Placental epithelial cell (primary cell): ENCODE data around the gene SRGN. TPM values are rescaled to one million over a fixed set of nuclear protein-coding genes. Genes with fewer than 3 reads are reported as not detected.

Source experiments
- small RNA-seq: library from RNA; depleted of rRNA; stranded (forward); fragments of <200 nt; gene quantifications from one replicate; pipeline ENCODE3, GENCODE V24; 2012
- total RNA-seq: library from RNA; depleted of rRNA; stranded (reverse); fragments of >200 nt; gene quantifications from 2 replicates; pipeline ENCODE4 v1.2.3, GENCODE V29; 2012

Gene SRGN
- 0.39 TPM in 1 of 2 replicates, not detected in the other for total RNA-seq

DNA sequence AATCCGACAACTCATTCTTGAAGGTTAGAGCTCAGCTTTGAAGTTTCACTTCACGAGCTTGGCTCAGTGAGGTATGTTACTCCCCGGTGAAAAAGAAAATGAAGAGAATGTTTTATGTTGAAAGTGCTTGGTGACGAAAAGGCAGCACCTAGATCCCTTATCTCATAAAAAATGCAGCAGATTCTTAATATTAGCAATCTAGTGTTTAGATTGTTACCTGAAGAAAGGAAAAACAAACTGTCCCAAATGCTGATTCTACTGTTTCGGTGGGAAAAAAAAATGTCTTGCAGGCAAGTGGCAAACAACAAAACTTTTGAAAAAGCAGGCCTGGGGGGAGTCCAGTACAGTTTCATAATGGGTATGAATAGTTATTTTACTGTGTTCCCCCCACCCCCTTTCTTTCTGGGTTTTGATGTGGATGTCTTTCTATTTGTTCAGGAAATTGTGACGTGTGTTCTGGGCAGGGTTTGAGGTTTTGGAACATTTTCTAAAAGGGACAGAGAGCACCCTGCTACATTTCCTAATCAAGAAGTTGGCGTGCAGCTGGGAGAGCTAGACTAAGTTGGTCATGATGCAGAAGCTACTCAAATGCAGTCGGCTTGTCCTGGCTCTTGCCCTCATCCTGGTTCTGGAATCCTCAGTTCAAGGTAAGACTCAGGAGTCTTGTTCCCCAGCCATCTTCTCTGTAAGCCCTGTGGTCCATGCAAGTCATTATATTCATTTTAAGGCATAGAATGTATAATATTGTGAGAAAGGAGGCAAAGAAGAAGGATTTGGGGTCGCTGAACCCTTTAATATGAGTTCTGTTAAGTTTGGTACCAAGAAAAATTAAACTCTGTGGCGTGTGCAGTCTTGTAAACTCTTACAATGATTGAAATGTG is at the start of gene SRGN:
Gene SRGN (plus strand): TSS at position 514 of the 881 bp plus-strand sequence. CDS start 55 bp downstream, at position 569.

GRCh38 chr10:69123747-69124562 is 36.1 kb downstream of the SRGN start, which contains the start of gene VPS26A:
TSS of gene VPS26A (plus strand) at chr10:69124178. CDS start at chr10:69124278, 100 bp downstream.

Small RNA genes lying within 50 kb of the gene (small RNA-seq; reads per million reads assigned to genes)
- gene RF00017 = not detected

Other genes starting within 250 kb of the SRGN start
- 43.7 and 47.9 TPM in 2 replicates for gene DDX50, start 186.8 kb upstream of the SRGN start, total RNA-seq
- 16.5 and 34.3 TPM in 2 replicates for gene DDX21, start 131.9 kb upstream of the SRGN start, total RNA-seq
- gene KIFBP, start 99.3 kb upstream of the SRGN start, total RNA-seq = 19.2 and 29.1 TPM in 2 replicates
- gene VPS26A, start 36.1 kb downstream of the SRGN start, total RNA-seq = 21.7 and 22.0 TPM in 2 replicates
- gene SUPV3L1, start 92.1 kb downstream of the SRGN start, total RNA-seq = 19.4 and 19.6 TPM in 2 replicates
- under 0.01 TPM in 2 replicates for gene HKDC1, start 132.2 kb downstream of the SRGN start, total RNA-seq
- gene HK1, start 190.4 kb downstream of the SRGN start, total RNA-seq = 86.8 and 115 TPM in 2 replicates